ENCODE data around the gene ZNF700.
"Not testable (repeated sequence)": the region's sequence is repeated elsewhere in the genome, so short reads cannot be mapped to it uniquely, and the experiment has no call there.

Gene ZNF700

DNA sequence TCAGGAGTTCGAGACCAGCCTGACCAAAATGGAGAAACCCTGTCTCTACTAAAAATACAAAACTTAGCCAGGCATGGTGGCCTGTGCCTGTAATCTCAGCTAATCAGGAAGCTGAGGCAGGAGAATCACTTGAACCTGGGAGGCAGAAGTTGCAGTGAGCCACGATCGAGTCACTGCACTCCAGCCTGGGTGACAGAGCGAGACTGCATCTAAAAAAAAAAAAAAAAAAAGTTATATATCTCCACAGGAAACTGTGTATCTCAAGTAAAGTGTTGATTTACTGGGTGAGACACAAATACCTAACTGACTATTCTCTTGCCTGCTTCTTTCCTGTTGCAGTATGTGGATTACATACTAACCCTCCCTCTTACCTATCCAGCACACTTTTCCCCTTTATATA, 67.0 kb downstream of the ZNF700 start:
- not testable (repeated sequence) for DNase-seq

DNA sequence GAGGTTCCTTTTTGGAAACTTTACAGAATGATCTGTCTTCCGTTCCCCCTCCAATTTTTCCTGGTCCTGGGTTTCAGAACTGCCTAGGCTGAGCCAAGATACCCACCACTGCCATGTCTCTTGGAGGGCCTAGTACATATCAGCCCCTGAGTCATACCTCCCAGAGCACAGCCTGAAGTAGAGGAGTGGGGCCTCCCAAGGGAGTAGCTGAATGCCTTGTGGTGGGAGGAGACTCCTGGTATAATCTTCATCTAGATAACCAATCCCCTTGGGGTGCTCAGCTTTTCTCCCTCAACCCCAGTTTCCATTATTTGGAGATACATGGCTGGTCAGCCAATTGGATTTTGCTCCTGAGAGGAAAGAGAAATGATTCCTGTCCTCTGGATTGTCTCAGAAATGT, 70.3 kb downstream of the ZNF700 start:
- DNase-seq = no peak

Data from effector CD4-positive, alpha-beta T cell (primary cell).